ENCODE measurements around the gene RAP1GAP. TPM values are rescaled to one million over a fixed set of nuclear protein-coding genes. Genes with fewer than 3 reads are reported as not detected.
A peak's percentile ranks its signal among the peaks of the same experiment; 100 is the strongest.

The RAP1GAP gene
- total RNA-seq, 2 donors from 2014 or later, result 46.5 to 104 TPM

DNA sequence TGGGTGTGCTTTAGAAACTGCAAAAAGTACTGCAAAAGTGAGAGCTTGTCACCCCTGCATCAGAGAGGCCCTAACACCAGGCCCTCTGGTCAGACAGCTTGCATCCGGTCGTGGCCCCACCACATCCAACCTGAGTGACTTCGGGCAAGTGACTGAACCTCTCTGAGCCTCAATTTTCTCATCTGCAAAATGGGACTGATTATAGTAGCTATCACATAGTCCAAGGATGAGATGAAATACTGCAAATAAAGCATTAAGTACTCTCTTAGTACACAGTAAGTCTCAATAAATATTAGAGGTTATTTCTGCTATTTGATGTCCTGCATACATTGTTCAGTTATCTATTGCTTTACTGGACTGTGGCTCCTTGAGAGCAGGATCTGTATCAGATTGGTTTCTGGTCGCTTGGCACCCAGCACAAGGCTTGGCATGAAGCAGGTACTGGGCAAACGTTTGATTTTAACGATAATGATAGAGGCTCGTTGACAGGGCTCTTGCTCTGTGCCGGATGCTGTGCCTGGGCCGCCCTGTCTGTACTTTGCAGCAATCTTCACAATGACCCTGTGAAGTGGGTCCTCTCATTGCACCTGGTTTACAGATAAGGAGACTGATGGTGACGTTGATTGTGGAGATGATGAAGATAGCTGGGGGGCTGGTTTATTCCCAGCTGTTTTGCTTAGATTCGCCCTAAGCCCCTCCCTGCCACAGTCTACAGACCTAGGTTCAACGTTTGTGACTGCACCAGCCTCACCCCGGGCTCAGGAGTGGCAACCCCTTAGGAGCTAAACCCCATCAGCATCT, 43.6 kb downstream of the RAP1GAP start:
- Histone ChIP-seq H3K36me3 (replicated peaks in 1 of 2; ENCODE audit: insufficient read depth in 1 of 2, low read depth in 2 of 2) (no peaks in the 10 kb centered on the region), H3K4me3 (no peak overlapping the region), H3K4me1 (peaks cover 42% of the 10 kb centered on the region), H3K9me3 (no peaks in the 10 kb centered on the region), H3K27me3 (no peaks in the 10 kb centered on the region), H3K27ac (peak overlapping the region; percentile 88 to 98 (median 96))
- 52 to 53% methylated on average over 13 of the region's 13 CpGs for WGBS, 2 donors
- intact Hi-C loops (cut with DNase I), result no loop called here
- TF ChIP-seq, protein P1, sequence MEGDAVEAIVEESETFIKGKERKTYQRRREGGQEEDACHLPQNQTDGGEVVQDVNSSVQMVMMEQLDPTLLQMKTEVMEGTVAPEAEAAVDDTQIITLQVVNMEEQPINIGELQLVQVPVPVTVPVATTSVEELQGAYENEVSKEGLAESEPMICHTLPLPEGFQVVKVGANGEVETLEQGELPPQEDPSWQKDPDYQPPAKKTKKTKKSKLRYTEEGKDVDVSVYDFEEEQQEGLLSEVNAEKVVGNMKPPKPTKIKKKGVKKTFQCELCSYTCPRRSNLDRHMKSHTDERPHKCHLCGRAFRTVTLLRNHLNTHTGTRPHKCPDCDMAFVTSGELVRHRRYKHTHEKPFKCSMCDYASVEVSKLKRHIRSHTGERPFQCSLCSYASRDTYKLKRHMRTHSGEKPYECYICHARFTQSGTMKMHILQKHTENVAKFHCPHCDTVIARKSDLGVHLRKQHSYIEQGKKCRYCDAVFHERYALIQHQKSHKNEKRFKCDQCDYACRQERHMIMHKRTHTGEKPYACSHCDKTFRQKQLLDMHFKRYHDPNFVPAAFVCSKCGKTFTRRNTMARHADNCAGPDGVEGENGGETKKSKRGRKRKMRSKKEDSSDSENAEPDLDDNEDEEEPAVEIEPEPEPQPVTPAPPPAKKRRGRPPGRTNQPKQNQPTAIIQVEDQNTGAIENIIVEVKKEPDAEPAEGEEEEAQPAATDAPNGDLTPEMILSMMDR (IDR thresholded peaks at IDR 0.05), result no peak
- TF ChIP-seq POLR2A (IDR thresholded peaks at IDR 0.05), result no peak
- DNase-seq (no peak), ATAC-seq (no peak)

DNA sequence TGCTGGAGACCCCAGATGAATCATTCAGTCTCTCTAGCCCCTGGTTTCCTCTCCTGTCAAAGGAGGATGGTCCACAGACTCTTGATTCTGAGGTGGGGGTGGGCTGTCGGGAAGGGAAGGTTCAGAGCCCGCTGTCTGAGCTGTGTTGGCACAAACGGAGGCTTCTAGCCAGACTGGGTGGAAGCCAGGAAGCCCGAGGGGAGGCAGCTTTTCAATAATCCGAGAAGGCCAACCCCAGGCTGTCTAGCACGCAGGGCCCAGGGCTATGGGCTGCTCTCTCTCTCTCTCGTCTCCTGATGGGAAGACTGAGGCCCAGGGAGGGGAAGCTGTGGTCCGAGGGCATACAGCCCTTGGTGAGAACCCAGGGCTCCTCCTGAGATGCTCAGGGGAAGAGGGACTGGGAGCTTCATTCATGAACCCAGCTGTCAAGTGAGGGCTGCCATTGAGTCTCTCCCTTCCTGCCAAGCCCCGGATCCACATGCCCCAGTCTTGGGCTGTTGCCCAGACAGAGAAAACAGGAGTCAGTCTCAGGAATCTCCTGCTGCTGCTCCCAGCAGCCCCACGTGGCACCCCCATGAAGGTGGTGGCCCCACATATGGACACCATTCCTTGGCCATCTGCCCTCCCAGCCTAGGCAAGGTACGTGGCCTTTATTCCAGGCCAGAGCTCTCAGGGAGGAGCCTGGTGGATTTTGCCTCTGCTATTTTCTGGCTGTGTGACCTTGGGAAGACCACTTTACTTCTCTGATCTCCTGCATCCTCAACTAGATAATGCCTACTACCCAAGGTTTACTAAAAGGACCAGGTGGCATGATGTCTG, 44.4 kb downstream of the RAP1GAP start:
- DNase-seq (peak; percentile 61 to 80 (median 70)), ATAC-seq (no peak)
- Histone ChIP-seq H3K4me1 (peaks cover 49% of the 10 kb centered on the region), H3K4me3 (no peak overlapping the region), H3K9me3 (no peaks in the 10 kb centered on the region), H3K36me3 (replicated peaks in 1 of 2; ENCODE audit: insufficient read depth in 1 of 2, low read depth in 2 of 2) (no peaks in the 10 kb centered on the region), H3K27me3 (no peaks in the 10 kb centered on the region), H3K27ac (peak overlapping the region; percentile 88 to 98 (median 96))
- WGBS, 2 donors, result 24 to 40% methylated on average over 5 to 11 of the region's 11 CpGs
- intact Hi-C loops (cut with DNase I), result no loop called here
- TF ChIP-seq, protein P1 (IDR thresholded peaks at IDR 0.05), result no peak
- no peak for TF ChIP-seq POLR2A (IDR thresholded peaks at IDR 0.05)

DNA sequence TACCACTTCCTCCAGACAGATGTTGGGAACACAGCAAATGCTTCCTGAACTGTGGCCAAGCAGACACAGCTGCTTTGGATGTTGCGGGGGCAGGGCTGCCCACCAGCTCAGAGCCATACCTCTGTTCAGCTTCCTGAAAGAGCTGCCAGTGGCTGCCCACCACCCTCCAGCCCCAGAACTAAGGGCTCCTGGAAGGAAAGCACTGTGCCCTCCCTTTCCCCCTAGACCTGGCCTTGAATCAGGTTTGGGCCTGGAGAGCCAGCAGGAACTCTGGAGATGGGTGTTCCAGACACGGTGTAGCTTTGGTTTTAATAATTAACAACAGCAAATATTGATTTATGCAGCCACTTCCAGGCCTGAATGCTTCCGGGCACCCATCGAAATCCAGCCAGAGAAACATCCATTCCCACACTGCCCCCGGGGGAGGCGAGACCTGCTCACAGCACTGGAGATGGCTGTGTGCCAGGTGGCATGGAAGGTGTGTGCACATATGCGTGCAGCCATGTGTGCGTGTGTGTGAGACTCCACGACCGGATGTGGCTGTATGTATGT, 45.7 kb downstream of the RAP1GAP start:
- Histone ChIP-seq H3K27me3 (no peaks in the 10 kb centered on the region), H3K27ac (peak overlapping the region; percentile 88 to 98 (median 96)), H3K9me3 (no peaks in the 10 kb centered on the region), H3K4me3 (no peak overlapping the region), H3K4me1 (peaks cover 62% of the 10 kb centered on the region), H3K36me3 (replicated peaks in 1 of 2; ENCODE audit: insufficient read depth in 1 of 2, low read depth in 2 of 2) (no peaks in the 10 kb centered on the region)
- ATAC-seq, result peak; percentile 82
- intact Hi-C loops (cut with DNase I), result no loop called here
- DNase-seq, result peak; percentile 95 to 99 (median 96)
- TF ChIP-seq, protein P1 (IDR thresholded peaks at IDR 0.05), result peak in 2 of 7 experiments; percentile 5 to 11
- peak in 2 of 3 donors; percentile 59 to 61 for TF ChIP-seq POLR2A (IDR thresholded peaks at IDR 0.05)
- WGBS, 2 donors, result 13 to 18% methylated on average over 3 to 10 of the region's 10 CpGs

DNA sequence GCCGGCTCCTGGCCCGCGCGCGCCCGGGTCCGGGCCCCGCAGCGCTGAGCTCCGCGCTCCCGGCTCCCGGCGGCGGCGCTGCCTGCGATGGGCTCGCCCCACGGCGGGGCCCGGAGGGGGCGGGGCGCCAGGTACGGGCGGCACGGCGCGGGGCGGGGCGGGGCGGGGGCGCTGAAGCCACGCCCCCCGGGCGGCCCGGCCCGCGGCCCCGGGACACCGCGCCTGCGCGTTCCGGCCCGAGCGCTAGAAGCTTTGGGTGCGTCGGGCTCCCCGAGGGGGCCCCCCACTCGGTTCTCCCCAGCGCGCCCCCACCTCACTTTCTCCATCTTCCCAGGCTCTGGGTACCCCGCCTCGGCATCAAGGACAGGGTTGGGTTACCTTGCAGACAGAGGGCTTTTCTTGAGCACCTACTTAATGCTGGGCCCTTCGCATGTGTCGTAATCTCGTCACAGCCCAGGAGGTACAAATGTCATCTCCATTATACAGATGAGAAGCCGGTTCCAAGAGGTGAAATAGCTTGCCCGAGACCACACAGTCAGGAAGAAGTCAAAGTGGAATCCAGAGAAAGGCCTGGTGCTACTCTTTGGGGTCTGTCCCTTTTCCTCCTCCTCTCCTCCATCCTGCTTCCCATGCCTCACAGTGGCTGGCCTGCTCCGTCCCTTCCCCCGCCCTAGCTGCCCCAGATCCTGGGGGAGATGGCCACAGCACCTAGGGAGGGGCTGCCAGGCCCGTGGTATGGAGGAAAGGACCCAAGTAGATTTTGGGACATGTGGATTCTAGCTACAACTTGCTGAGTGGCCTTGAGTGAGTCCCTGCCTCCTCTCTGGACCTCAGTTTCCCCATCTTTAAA, 46.5 kb downstream of the RAP1GAP start:
- TF ChIP-seq, protein P1 (IDR thresholded peaks at IDR 0.05), result no peak
- peak in 2 of 3 donors; percentile 7 to 48 for TF ChIP-seq POLR2A (IDR thresholded peaks at IDR 0.05)
- H3K36me3 ChIP-seq (replicated peaks in 1 of 2; ENCODE audit: insufficient read depth in 1 of 2, low read depth in 2 of 2), result no peaks in the 10 kb centered on the region
- ATAC-seq (peak; percentile 71), DNase-seq (peak; percentile 72 to 86 (median 79))
- no peak overlapping the region for H3K4me3 ChIP-seq
- H3K4me1 ChIP-seq, result peaks cover 70% of the 10 kb centered on the region
- no peaks in the 10 kb centered on the region for H3K9me3 ChIP-seq
- H3K27me3 ChIP-seq, result no peaks in the 10 kb centered on the region
- 5 to 20% methylated on average over 8 to 48 of the region's 62 CpGs for WGBS, 2 donors
- intact Hi-C loops (cut with DNase I), result no loop called here
- peak overlapping the region; percentile 88 to 98 (median 96) for H3K27ac ChIP-seq
